H1 (cell line): ENCODE data around the gene GTPBP1. TPM values are rescaled to one million over a fixed set of nuclear protein-coding genes. Genes with fewer than 3 reads are reported as not detected.

Source experiments
- polyA plus RNA-seq, 7 experiments: library from polyadenylated mRNA; depleted of rRNA in 3 of 7; stranded (reverse) in 5 of 7; unstranded in 2 of 7; fragments of >200 nt in 5 of 7; fragments of 200-250 nt in 2 of 7; gene quantifications; 1 replicate in 5 of 7; 2 replicates in 1 of 7; 4 replicates in 1 of 7; pipeline versions ENCODE4 v1.2.1 to v1.2.3, GENCODE V29; 2011 to 2013; ENCODE audit warnings: missing spikeins in 2 of 7, mixed read lengths in 2 of 7
- total RNA-seq: library from RNA; stranded (reverse); fragmentation: NEBNext Ultra II Directional; extraction: Animal tissue kit (Norgen Biotek cat#: 25700); gene quantifications from 2 replicates; pipeline ENCODE4 v1.2.1, GENCODE V29; 2021
- TF ChIP-seq, protein P1 (sequence below): IDR thresholded peaks from 2 replicates; pipeline ENCODE4 v1.6.1; 2012; ENCODE audit warnings: inconsistent platforms

Gene GTPBP1
- total and polyA plus RNA-seq, 2 of the 8 experiments (the other 6 are each of a cell fraction or from before 2014, with no cell fraction given): 53.1 to 91.8 TPM

DNA sequence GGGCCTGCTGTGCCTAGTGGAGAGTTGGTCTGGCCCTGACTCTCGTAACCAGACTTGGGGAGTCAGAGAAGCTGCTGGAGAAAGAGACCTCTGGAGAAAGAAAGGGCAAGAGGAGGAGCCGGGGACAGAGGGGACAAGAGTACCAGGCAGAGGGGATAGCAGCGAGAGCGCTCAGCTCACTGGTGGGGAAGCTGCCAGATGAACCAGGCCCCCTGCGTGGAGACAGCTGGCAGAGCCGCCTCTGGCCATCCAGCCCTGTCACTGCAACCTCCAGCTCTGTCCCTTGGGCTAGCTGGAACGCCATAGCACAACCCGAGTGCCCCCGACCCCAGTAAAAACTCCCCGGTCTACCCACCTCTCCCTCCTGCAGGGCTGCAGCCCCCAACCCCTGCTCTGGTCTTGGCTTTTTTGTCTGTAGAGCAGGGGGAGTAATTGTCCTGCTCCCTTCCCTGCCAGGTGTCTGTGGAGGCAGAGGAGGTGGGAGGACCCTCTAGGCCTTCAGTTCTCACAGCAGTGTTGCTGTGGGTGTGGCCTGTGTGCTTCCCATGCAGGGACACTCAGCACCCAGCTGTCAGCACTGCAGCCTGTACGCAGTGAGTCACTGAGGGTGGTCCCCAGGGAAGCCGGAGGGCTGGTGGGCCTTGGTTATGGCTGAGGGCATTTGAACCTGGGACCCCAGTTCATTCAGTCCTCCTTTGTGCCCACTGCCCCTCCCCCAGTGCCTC is 54.9 kb downstream of the GTPBP1 start (continued):
- TF ChIP-seq, protein P1, sequence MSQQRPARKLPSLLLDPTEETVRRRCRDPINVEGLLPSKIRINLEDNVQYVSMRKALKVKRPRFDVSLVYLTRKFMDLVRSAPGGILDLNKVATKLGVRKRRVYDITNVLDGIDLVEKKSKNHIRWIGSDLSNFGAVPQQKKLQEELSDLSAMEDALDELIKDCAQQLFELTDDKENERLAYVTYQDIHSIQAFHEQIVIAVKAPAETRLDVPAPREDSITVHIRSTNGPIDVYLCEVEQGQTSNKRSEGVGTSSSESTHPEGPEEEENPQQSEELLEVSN: no peak
